Measurements from ENCODE around the gene GSKIP.
"Not testable (repeated sequence)": the region's sequence is repeated elsewhere in the genome, so short reads cannot be mapped to it uniquely, and the experiment has no call there.

The GSKIP gene

GRCh38 chr14:96362965-96363750 is at the start of gene GSKIP, which contains the start of gene ATG2B:
TSS of gene GSKIP (plus strand) at chr14:96363526. CDS start at chr14:96382248, 18,722 bp downstream.
TSS of gene ATG2B (minus strand) at chr14:96363341. CDS start at chr14:96362976, 365 bp downstream.
- H3K4me3 Mint-ChIP-seq: peak within 1 kb of the TSS; percentile 90
- H3K36me3 Mint-ChIP-seq: no peaks in the 10 kb centered on the region
- DNase-seq (ENCODE audit: low spot score in 2 of 2) (peak; percentile 95 to 97), ATAC-seq (peak; percentile 91)
- H3K4me1 Mint-ChIP-seq: peaks cover 46% of the 10 kb centered on the region
- peak within 1 kb of the TSS; percentile 97 for H3K27ac Mint-ChIP-seq
- H3K9me3 Mint-ChIP-seq: no peaks in the 10 kb centered on the region

- Mint-ChIP-seq H3K9me3 (no peaks in the 10 kb centered on the region), H3K27ac (no peak overlapping the region), H3K4me1 (no peaks in the 10 kb centered on the region), H3K4me3 (no peak overlapping the region), H3K36me3 (peaks cover 84% of the 10 kb centered on the region)
- DNase-seq (ENCODE audit: low spot score in 2 of 2): no peak
- no peak for ATAC-seq
Measured at GRCh38 chr14:96316087-96316486, 47.2 kb upstream of the GSKIP start.

GRCh38 chr14:96318836-96319235 is 44.5 kb upstream of the GSKIP start:
- Mint-ChIP-seq H3K4me1 (no peaks in the 10 kb centered on the region), H3K9me3 (no peaks in the 10 kb centered on the region), H3K27ac (no peak overlapping the region), H3K36me3 (peaks cover 77% of the 10 kb centered on the region), H3K4me3 (no peak overlapping the region)
- ATAC-seq (no peak), DNase-seq (ENCODE audit: low spot score in 2 of 2) (no peak)

GRCh38 chr14:96320605-96321004 is 42.7 kb upstream of the GSKIP start:
- peak; percentile 80 for ATAC-seq
- H3K36me3 Mint-ChIP-seq: peaks cover 77% of the 10 kb centered on the region
- H3K27ac Mint-ChIP-seq: no peak overlapping the region
- H3K4me3 Mint-ChIP-seq: no peak overlapping the region
- no peaks in the 10 kb centered on the region for H3K9me3 Mint-ChIP-seq
- no peaks in the 10 kb centered on the region for H3K4me1 Mint-ChIP-seq
- DNase-seq (ENCODE audit: low spot score in 2 of 2): no peak

- Mint-ChIP-seq H3K36me3 (peaks cover 64% of the 10 kb centered on the region), H3K4me3 (no peak overlapping the region), H3K4me1 (no peaks in the 10 kb centered on the region), H3K9me3 (no peaks in the 10 kb centered on the region), H3K27ac (no peak overlapping the region)
- ATAC-seq: no peak
- no peak for DNase-seq (ENCODE audit: low spot score in 2 of 2)
Measured at GRCh38 chr14:96324219-96324618, 39.1 kb upstream of the GSKIP start.

GRCh38 chr14:96338551-96338950 is 24.8 kb upstream of the GSKIP start:
- Mint-ChIP-seq H3K4me1 (no peaks in the 10 kb centered on the region), H3K27ac (no peak overlapping the region), H3K9me3 (no peaks in the 10 kb centered on the region), H3K36me3 (peaks cover 77% of the 10 kb centered on the region), H3K4me3 (no peak overlapping the region)
- DNase-seq (ENCODE audit: low spot score in 2 of 2): no peak
- ATAC-seq: no peak

GRCh38 chr14:96341323-96341722 is 22.0 kb upstream of the GSKIP start:
- H3K36me3 Mint-ChIP-seq: peaks cover 61% of the 10 kb centered on the region
- ATAC-seq (no peak), DNase-seq (ENCODE audit: low spot score in 2 of 2) (no peak)
- no peak overlapping the region for H3K4me3 Mint-ChIP-seq
- H3K27ac Mint-ChIP-seq: no peak overlapping the region
- H3K4me1 Mint-ChIP-seq: no peaks in the 10 kb centered on the region
- H3K9me3 Mint-ChIP-seq: no peaks in the 10 kb centered on the region

GRCh38 chr14:96345669-96346068 is 17.7 kb upstream of the GSKIP start:
- Mint-ChIP-seq H3K4me1 (peaks cover 18% of the 10 kb centered on the region), H3K36me3 (peaks cover 35% of the 10 kb centered on the region), H3K4me3 (no peak overlapping the region), H3K27ac (no peak overlapping the region), H3K9me3 (no peaks in the 10 kb centered on the region)
- no peak for DNase-seq (ENCODE audit: low spot score in 2 of 2)
- no peak for ATAC-seq

GRCh38 chr14:96347957-96348356 is 15.4 kb upstream of the GSKIP start:
- DNase-seq (ENCODE audit: low spot score in 2 of 2); H3K27ac Mint-ChIP-seq; ATAC-seq; H3K9me3 Mint-ChIP-seq; H3K4me3 Mint-ChIP-seq: not testable (repeated sequence)
- peaks cover 14% of the 10 kb centered on the region for H3K36me3 Mint-ChIP-seq
- H3K4me1 Mint-ChIP-seq: peaks cover 18% of the 10 kb centered on the region

- no peak overlapping the region for H3K4me3 Mint-ChIP-seq
- peaks cover 18% of the 10 kb centered on the region for H3K4me1 Mint-ChIP-seq
- no peaks in the 10 kb centered on the region for H3K9me3 Mint-ChIP-seq
- DNase-seq (ENCODE audit: low spot score in 2 of 2): no peak
- H3K36me3 Mint-ChIP-seq: peaks cover 11% of the 10 kb centered on the region
- peak overlapping the region; percentile 8 for H3K27ac Mint-ChIP-seq
- ATAC-seq: peak; percentile 95
Measured at GRCh38 chr14:96349286-96350075, 13.8 kb upstream of the GSKIP start.

- H3K27ac Mint-ChIP-seq: no peak overlapping the region
- ATAC-seq (no peak), DNase-seq (ENCODE audit: low spot score in 2 of 2) (no peak)
- no peaks in the 10 kb centered on the region for H3K36me3 Mint-ChIP-seq
- no peak overlapping the region for H3K4me3 Mint-ChIP-seq
- peaks cover 21% of the 10 kb centered on the region for H3K4me1 Mint-ChIP-seq
- no peaks in the 10 kb centered on the region for H3K9me3 Mint-ChIP-seq
Measured at GRCh38 chr14:96351986-96352385, 11.3 kb upstream of the GSKIP start.

- no peak for ATAC-seq
Measured at GRCh38 chr14:96352708-96353107, 10.6 kb upstream of the GSKIP start.

GRCh38 chr14:96354246-96354645 is 9.1 kb upstream of the GSKIP start:
- H3K27ac Mint-ChIP-seq: no peak overlapping the region
- no peak overlapping the region for H3K4me3 Mint-ChIP-seq
- no peak for DNase-seq (ENCODE audit: low spot score in 2 of 2)
- peaks cover 14% of the 10 kb centered on the region for H3K4me1 Mint-ChIP-seq
- H3K9me3 Mint-ChIP-seq: no peaks in the 10 kb centered on the region
- no peak for ATAC-seq
- no peaks in the 10 kb centered on the region for H3K36me3 Mint-ChIP-seq

More at GRCh38 chr14:96352708-96353107, 10.6 kb upstream of the GSKIP start:
- no peak overlapping the region for H3K27ac Mint-ChIP-seq
- DNase-seq (ENCODE audit: low spot score in 2 of 2): no peak
- no peaks in the 10 kb centered on the region for H3K9me3 Mint-ChIP-seq
- H3K4me1 Mint-ChIP-seq: peaks cover 20% of the 10 kb centered on the region
- no peaks in the 10 kb centered on the region for H3K36me3 Mint-ChIP-seq
- no peak overlapping the region for H3K4me3 Mint-ChIP-seq

- H3K9me3 Mint-ChIP-seq: no peaks in the 10 kb centered on the region
- H3K27ac Mint-ChIP-seq: no peak overlapping the region
- ATAC-seq: no peak
- H3K4me1 Mint-ChIP-seq: peaks cover 35% of the 10 kb centered on the region
- H3K36me3 Mint-ChIP-seq: no peaks in the 10 kb centered on the region
- DNase-seq (ENCODE audit: low spot score in 2 of 2): no peak
- H3K4me3 Mint-ChIP-seq: no peak overlapping the region
Measured at GRCh38 chr14:96357216-96357615, 6.1 kb upstream of the GSKIP start.

- no peaks in the 10 kb centered on the region for H3K36me3 Mint-ChIP-seq
- H3K9me3 Mint-ChIP-seq: no peaks in the 10 kb centered on the region
- DNase-seq (ENCODE audit: low spot score in 2 of 2) (no peak), ATAC-seq (no peak)
- peaks cover 49% of the 10 kb centered on the region for H3K4me1 Mint-ChIP-seq
- H3K27ac Mint-ChIP-seq: no peak overlapping the region
- H3K4me3 Mint-ChIP-seq: no peak overlapping the region
Measured at GRCh38 chr14:96359959-96360358, 3.4 kb upstream of the GSKIP start.
